Activated effector memory CD4-positive, alpha-beta T cell treated with Interleukin-2 at 50 U/mL for 16 hours (primary cell): ENCODE measurements around the gene SEMA6B.

Experiments
- DNase-seq: peaks from one replicate; pipeline ENCODE4 v3.0.0-alpha.2; 2020

Gene SEMA6B

GRCh38 chr19:4586691-4587090 lies 27.2 kb upstream of the SEMA6B start:
- no peak for DNase-seq

DNA sequence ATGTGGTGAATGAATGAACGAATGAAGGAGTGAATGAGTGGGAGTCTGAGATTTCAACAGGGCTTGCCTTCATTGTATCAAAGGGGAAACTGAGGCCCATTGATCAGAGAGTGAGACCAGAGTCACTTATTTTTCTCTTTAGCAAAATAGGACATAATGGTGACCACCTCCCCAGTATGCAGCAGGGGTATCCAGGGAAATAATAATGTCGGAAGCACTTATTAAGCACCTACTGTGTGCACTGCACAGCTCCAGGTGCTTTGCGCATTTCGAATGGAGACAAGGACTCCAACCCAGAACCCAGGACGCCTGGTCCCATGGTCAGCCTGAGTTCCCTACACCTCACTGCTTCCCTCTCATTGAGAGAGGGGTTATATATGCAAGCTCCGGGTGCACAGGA lies 26.8 kb upstream of the SEMA6B start:
- DNase-seq, result no peak

- no peak for DNase-seq
These were observed 26.1 kb upstream of the SEMA6B start for GRCh38 chr19:4585556-4585955.

GRCh38 chr19:4584670-4585460 lies 25.4 kb upstream of the SEMA6B start:
- no peak for DNase-seq

DNA sequence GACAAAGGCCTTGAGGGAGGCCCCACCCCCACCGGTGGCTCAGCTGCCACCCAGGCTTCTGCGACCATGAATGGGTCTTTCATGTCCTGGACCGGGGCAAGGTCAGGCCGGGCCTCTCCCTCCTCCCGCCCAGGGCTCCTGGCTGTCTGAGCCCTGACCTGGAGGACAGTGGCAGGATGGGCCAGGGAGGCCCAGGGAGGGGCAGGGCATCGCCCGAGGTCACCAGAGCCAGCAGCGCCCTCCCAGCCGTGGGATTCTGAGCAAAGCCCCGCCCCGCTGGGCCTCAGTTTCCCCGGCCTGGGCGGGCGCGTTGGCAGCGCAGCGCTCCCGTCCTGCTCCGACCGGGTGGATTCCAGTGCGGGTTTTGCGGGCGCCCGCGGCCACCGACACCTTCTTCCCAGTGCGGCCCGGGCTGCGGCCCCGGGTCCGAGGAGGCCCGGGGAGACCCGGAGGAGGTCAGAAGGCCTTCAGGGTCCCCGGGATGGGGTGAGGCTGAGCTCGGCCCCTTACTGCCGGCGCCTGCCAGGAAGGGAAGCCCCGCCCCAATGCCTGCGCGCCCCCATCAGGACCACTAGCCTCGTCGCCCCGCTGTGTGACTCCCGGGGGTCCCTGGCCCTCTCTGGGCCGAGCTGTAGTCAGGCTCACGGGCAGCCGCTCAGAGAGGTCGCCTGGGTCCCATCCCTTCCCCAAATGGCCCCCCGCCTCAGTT lies 24.6 kb upstream of the SEMA6B start:
- no peak for DNase-seq

- no peak for DNase-seq
These were observed 23.7 kb upstream of the SEMA6B start for GRCh38 chr19:4582980-4583842.

DNA sequence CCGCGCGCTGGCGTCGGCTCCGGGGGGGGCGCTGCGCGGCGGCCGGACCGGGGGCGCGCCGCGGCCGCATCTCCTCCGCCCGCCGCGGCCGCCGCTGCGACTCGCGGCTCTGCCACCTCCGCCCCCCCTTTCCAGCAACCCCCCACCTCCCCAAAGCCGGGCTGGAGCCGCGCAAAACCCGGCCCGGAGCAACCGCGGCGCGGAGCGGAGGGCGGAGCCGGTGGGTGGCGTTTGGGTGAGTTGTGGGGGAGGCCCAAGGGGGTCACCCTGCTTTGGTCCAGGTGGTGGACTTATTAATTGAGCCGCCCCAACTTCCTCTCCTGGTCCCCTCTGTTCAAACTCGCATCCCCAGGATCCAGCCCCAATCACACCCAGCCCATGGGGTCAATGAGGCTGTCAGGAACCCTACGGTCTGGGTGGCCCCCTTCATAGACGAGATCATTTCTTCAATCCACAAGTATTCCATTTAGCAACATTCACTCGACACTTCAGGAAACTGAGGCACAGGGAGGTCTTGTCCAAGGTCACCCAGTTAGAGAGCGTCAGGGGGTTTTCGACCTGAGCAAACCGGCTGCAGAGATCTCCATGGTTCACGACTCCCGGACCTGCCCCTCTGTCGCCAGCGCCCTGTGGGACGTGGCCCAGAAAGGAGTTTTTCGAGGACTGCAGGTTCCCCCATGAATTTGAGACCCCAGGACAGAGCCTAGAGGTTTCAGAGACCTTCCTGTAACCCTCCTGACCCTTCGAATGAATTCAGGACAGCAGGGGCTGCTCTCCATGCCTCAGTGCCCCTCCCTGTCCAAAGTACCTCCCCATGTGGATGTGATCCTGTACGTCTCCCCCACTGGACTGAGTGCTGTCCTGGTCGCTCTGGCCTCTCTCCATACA lies 22.4 kb upstream of the SEMA6B start:
- no peak for DNase-seq

DNA sequence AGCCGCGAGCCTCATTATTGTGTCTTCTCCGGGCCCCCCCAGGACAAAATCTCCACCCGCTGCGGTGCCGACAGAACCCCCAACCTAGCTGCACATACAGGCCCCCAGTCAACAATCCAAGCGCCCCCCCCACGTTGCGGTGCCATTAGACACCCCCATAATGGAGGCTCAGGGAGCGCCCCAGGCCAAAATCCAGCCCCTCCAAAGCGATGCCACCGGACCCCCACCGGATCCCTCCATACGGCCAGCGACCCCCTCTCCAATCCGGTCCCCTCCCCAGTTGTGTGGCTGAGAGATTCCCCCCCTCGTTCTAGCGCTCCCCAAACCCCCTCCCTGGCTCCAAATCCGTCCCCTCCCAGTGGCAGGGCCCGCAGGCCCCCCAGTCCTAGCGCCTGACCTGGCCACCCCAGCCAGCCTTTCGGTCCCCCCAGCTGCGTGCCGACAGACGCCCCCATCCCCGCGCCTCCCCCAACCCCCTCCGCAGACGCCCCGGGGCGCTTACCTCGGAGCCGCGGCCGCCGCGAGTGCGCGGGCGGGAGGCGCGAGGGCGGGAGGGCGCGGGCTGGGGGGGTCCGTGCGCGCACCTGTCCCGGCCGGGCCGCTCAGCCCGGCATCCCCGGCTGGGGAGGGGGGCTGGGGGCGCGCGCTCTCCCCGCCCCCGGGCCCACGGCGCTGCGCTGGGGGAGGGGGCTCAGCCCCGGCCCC lies 21.6 kb upstream of the SEMA6B start:
- no peak for DNase-seq

DNA sequence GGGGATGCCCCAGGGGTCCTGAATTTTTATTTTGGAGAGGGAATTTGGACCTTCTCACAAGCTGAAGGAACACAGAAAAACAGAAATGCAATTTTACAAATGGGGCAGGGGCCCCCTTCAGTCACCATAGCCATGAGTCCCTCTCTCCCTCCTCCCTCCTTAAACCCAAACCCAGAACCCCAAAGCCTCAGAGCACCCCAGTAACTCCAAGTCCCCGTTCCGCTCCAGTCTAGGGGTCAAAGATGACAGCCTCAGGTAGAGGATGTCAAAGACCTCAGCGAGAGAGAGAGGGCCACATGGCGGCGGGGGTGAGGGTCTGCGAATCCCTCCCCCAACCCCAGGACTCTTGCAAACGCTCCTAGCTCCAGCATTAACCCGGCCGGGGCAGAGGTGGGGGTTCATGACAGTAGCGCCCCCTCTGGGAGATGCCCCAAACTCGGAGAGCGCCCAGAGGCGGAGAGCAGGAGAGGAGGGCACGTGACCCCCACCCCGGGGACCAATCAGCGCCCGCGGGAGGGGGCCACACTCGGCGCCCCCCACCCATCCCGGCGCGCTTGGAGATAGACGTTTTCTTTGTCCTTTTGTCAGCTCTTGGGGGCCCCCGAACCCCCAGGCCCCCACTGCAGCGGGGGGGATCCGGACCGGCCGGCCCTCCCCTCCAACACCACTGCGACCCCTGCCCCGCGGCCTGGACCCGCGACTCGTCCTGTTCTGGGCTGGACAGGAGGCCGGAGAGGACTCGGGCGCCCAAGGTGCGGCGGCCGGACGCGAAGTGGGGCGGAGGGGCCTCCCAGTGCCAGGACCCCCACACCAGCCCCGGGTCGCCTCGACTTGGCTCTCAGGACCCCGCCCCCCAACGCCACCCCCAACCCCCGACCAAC lies 20.8 kb upstream of the SEMA6B start:
- no peak for DNase-seq

- DNase-seq, result no peak
These were observed 19.9 kb upstream of the SEMA6B start for GRCh38 chr19:4579389-4579788.

- DNase-seq, result no peak
These were observed 19.2 kb upstream of the SEMA6B start for GRCh38 chr19:4578552-4579248.

DNA sequence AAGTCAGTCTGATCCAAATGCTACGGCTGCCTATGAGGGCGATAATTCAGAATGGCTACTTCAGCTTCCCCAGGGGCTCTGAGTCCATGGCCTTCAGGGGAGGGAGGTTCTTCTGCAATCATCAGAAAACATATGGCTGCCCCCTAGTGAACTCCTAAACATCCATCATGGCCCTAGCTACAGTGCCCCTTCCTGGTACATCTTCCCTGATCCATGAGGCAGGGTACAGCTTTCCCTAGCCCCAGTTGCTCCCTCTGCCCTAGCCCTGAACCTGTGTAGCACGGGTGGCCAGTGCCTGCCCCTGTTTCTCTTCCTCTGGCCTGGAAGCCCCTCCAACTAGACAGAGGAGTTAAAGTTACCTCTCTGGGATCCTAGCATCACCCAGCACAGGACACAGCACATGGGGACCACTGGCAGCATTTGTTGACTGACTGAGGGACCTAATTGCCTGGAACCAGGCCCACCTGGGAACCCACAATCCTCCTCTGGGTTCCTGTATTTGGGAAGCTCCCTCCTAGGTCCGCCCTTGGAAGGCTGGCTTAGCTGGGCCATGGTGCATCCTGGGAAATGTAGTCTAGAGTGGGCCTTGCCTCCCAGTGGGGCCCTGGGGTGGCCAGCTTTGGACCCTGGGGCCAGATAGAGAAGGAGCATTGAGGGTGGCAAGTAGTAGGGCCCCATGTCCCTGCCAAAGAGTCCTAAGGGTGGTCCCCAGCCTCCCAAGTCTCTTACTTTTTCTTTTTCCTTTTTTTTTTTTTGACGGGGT lies 17.7 kb upstream of the SEMA6B start:
- DNase-seq, result no peak

DNA sequence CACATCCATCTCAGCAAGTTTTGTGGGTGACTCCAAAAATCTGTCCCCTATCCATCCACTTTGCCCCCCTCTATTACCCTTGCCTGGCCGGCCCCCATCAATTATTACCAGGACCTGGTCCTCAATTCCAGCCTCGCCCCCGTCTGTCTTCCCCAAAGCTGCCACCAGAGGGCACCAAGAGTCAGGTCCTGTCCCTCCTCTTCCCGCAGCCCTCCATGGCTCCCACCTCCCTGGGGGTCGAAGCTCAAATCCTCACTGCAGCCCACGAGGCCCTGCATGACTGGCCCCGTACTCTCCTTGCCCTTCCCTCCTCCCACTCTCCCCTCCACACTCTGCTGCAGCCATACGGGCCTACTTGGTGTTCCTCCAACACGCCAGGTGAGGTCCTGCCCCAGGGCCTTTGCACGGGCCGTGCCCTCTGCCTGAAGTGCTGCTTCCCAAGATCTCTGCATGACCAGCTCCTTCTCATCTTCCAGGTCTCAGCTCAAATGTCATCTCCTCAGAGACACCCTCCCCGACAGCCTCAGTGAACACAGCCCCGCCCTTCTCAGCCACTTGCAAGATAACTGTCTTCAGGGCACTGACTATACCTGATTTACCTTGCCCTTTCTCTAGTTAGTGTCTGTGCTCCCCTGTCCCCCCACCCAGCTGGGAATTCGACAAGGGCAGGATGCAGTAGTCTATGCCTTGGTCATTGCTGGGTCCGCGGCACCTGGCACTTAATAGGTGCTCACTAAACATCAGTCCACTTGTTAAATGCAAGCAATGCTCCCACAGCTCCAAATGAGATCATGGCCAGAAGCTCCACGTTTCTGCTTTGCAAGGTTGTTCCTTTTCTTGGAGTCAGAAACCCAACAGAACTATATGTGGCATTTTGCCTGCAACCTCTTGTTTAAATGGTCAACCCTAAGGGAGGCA lies 16.8 kb upstream of the SEMA6B start:
- peak; percentile 46 for DNase-seq

DNA sequence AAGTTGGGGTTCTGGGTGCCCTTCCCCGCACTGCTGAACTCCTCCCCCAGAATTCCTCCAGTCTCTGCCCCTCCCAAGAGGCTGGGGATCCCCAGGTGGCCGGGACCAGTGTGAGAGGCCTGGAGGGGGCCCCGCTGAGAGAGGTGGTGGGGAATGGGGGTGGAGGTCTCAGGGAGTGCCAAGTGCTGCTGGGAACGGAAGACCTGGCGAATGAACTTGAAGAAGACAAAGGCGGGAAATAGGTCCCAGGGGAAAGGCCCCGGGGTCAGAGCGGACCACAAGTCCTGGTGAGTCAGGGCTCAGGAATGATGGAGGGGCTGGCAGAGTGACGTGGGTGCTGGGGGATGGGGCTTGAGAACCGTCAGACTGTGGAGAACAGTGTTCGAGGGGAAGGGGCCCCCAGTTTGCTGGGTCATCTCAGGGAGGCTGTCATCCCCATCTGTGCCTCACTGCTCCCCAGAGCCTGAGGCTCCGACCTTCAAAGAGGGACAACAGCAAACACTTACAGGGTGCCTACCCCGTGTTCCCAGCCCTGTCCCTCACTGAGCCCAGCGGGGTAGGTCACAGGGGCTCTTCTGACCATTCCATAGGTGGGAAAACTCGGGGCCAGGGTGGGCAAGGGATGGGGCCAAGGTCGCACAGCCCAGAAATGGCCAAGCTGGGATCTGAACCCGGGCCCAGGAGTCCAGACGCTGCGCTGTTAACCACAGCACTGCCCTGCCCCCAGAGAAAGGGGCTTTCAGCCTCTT lies 16.0 kb upstream of the SEMA6B start:
- DNase-seq, result no peak

DNA sequence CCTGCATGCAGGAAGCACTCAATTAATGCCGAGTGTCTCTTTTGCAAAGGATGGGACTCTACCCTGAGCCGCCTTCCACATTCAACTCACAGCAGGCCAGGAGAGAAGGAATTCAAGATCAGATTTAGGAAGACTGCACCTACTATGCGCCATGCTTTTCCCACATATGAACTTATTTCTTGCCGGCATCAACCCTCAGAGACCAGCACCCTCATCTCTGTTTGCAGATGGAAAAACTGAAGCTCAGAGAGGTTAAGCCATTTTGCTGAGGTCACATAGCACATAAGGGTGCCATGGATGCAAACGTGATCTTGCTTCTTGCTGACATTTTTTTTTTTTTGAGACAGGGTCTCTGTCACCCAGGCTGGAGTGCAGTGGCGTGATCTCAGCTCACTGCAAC lies 14.2 kb upstream of the SEMA6B start:
- no peak for DNase-seq

DNA sequence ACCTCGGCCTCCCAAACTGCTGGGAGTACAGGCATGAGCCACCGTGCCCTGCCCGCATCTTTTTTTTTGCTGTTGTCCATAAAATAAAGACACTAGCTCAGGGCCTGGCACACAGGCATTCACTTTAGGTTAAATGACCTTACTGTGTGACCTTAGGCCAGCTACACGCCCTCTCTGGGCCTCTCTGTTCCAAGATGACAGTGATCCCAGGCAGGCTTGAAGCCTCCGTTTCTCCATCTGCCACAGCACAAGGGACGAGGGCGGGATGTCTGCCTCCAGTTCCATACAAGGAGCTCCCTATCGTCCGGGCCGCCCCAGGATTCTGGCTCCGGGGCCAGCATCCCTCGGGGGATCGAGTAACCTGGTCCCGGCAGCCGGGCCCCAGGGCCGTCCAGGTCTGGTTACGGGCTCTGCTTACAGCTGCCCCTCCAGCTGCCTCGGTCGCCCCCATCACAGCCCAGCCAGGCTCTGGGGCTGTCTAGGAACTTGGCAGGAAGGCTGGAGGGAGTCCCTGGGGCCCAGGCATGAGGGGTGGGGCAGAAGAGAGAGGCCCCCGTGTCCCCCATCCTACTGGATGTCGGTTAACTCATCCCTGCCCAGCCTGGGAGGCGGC lies 11.9 kb upstream of the SEMA6B start:
- no peak for DNase-seq

DNA sequence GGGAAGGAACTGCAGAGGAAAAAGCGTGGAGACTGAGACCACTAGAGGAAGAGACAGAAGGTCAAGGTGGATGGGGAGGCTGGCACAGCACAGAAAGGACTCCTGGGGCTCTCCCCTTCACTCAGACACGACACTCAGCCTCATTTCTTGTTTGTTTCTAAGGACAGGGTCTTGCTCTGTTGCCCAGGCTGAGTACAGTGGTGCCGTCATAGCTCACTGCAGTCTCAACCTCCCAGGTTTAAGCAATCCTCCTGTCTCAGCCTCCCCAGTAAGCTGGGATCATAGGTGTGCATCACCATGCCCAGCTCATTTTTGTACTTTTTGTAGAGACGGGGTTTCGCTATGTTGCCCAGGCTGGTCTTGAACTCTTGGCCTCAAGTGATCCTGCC lies 11.4 kb upstream of the SEMA6B start:
- DNase-seq, result no peak
